ENCODE measurements around the gene CR1. TPM values are rescaled to one million over a fixed set of nuclear protein-coding genes. Genes with fewer than 3 reads are reported as not detected.
A peak's percentile ranks its signal among the peaks of the same experiment; 100 is the strongest.

CR1 gene
- total RNA-seq, 1 experiment from 2014 or later: not detected

- no peak overlapping the region for H3K27ac ChIP-seq (ENCODE audit: low read length)
- no peak for DNase-seq (ENCODE audit: low read depth, low spot score)
- no peak overlapping the region for H3K4me3 ChIP-seq (ENCODE audit: low read depth in 2 of 2, low read length in 2 of 2)
- ATAC-seq: no peak
- intact Hi-C loops (cut with micrococcal nuclease; ENCODE audit: unreplicated experiment) (no loop called here), in situ Hi-C loops (cut with HindIII; ENCODE audit: low pct_unique_long_range_greater_than_20kb, low sequenced_read_pairs) (no loop called here)
- no peaks in the 10 kb centered on the region for H3K9me3 ChIP-seq (ENCODE audit: control insufficient read depth, insufficient read depth, low read depth, low read length)
- H3K27me3 ChIP-seq (ENCODE audit: control insufficient read depth, insufficient read depth, low read length): no peaks in the 10 kb centered on the region
- no peaks in the 10 kb centered on the region for H3K36me3 ChIP-seq (ENCODE audit: control insufficient read depth, insufficient read depth, low read length)
- no peak for TF ChIP-seq CTCF (IDR thresholded peaks at IDR 0.05)
- no peak for TF ChIP-seq TCF7L2 (IDR thresholded peaks at IDR 0.05; ENCODE audit: low read depth, low read length)
- no peak for TF ChIP-seq REST (IDR thresholded peaks at IDR 0.05; ENCODE audit: insufficient read depth in 1 of 2, low read depth in 2 of 2, low read length in 1 of 2)
- TF ChIP-seq SIN3A (IDR thresholded peaks at IDR 0.05; ENCODE audit: borderline replicate concordance, insufficient read depth, low read depth, low read length): no peak
- no peak for TF ChIP-seq POLR2AphosphoS5 (IDR thresholded peaks at IDR 0.05; ENCODE audit: low read depth, low read length)
- no peaks in the 10 kb centered on the region for H3K4me1 ChIP-seq (ENCODE audit: control insufficient read depth, insufficient read depth, low read length)
- ChIA-PET CTCF (no interaction called here), POLR2A (no interaction called here)
- no TSS peak for BruUV-seq (replicated peaks)
Measured at GRCh38 chr1:207612762-207613161, 116.8 kb downstream of the CR1 start.

GRCh38 chr1:207619871-207620542 is 124.0 kb downstream of the CR1 start:
- DNase-seq (ENCODE audit: low read depth, low spot score) (peak; percentile 27), ATAC-seq (peak; percentile 91)
- POLR2A ChIA-PET: no interaction called here
- H3K36me3 ChIP-seq (ENCODE audit: control insufficient read depth, insufficient read depth, low read length): no peaks in the 10 kb centered on the region
- TF ChIP-seq REST (IDR thresholded peaks at IDR 0.05; ENCODE audit: insufficient read depth in 1 of 2, low read depth in 2 of 2, low read length in 1 of 2) (no peak), POLR2AphosphoS5 (IDR thresholded peaks at IDR 0.05; ENCODE audit: low read depth, low read length) (no peak), SIN3A (IDR thresholded peaks at IDR 0.05; ENCODE audit: borderline replicate concordance, insufficient read depth, low read depth, low read length) (no peak), TCF7L2 (IDR thresholded peaks at IDR 0.05; ENCODE audit: low read depth, low read length) (no peak), CTCF (IDR thresholded peaks at IDR 0.05) (peak; percentile 85)
- BruUV-seq (replicated peaks): no TSS peak
- CTCF ChIA-PET: interaction anchor here (0.5 to 1.6 kb wide), 7 partner anchors 8 to 177 kb away, joined by 3 to 12 read pairs (median 5); no protein-coding TSS in a partner anchor
- intact Hi-C loops (cut with micrococcal nuclease; ENCODE audit: unreplicated experiment): no loop called here
- H3K4me1 ChIP-seq (ENCODE audit: control insufficient read depth, insufficient read depth, low read length): no peaks in the 10 kb centered on the region
- in situ Hi-C loops (cut with HindIII; ENCODE audit: low pct_unique_long_range_greater_than_20kb, low sequenced_read_pairs): no loop called here
- no peaks in the 10 kb centered on the region for H3K9me3 ChIP-seq (ENCODE audit: control insufficient read depth, insufficient read depth, low read depth, low read length)
- H3K4me3 ChIP-seq (ENCODE audit: low read depth in 2 of 2, low read length in 2 of 2): no peak overlapping the region
- no peaks in the 10 kb centered on the region for H3K27me3 ChIP-seq (ENCODE audit: control insufficient read depth, insufficient read depth, low read length)
- no peak overlapping the region for H3K27ac ChIP-seq (ENCODE audit: low read length)
